Activated T-cell treated with anti-CD3 and anti-CD28 coated beads, Interleukin-2, amount 50 U/mL, for 4 hours (primary cell): Measurements from ENCODE around the gene SOX10. TPM values are rescaled to one million over a fixed set of nuclear protein-coding genes. Genes with fewer than 3 reads are reported as not detected.
"Not testable (repeated sequence)": the region's sequence is repeated elsewhere in the genome, so short reads cannot be mapped to it uniquely, and the experiment has no call there.

Source experiments
- ATAC-seq, 2 donors: fragments of 200-7000 bp; cut with Tn5 transposase; one replicate each; pipeline ENCODE4 v1.10.0; 2021
- DNase-seq: peaks from one replicate; pipeline ENCODE4 v3.0.0-alpha.2; 2020
- H3K27me3 Mint-ChIP-seq: one replicate; pipeline ENCODE4 v1.8.0; 2021; ENCODE audit warnings: low read depth, mixed read lengths
- H3K36me3 Mint-ChIP-seq: one replicate; pipeline ENCODE4 v1.8.0; 2022; ENCODE audit warnings: mixed read lengths; ENCODE audit not compliant: insufficient read depth
- H3K4me1 Mint-ChIP-seq: one replicate; pipeline ENCODE4 v1.8.0; 2021; ENCODE audit warnings: low read depth, mixed read lengths
- H3K4me3 Mint-ChIP-seq: one replicate; pipeline ENCODE4 v1.8.0; 2021; ENCODE audit warnings: mild to moderate bottlenecking, moderate library complexity, mixed read lengths
- H3K9me3 Mint-ChIP-seq: one replicate; pipeline ENCODE4 v1.8.0; 2021; ENCODE audit warnings: mixed read lengths
- total RNA-seq, 3 donors: library from RNA; stranded (reverse); gene quantifications; one replicate each; pipeline ENCODE4 v1.2.1, GENCODE V29; 2021

SOX10 gene
- total RNA-seq, 3 donors from 2014 or later = not detected

- no peak for ATAC-seq
- H3K4me1 Mint-ChIP-seq = no peaks in the 10 kb centered on the region
Measured at GRCh38 chr22:37982938-37983859, 1.2 kb downstream of the SOX10 start.

GRCh38 chr22:37982151-37982785 is 2.1 kb downstream of the SOX10 start:
- DNase-seq = no peak
- Mint-ChIP-seq H3K27me3 (no peaks in the 10 kb centered on the region), H3K36me3 (no peaks in the 10 kb centered on the region), H3K9me3 (no peaks in the 10 kb centered on the region), H3K4me3 (no peak overlapping the region), H3K4me1 (no peaks in the 10 kb centered on the region)
- ATAC-seq = no peak

More at GRCh38 chr22:37982938-37983859, 1.2 kb downstream of the SOX10 start:
- no peak for DNase-seq
- H3K9me3 Mint-ChIP-seq = no peaks in the 10 kb centered on the region
- H3K4me3 Mint-ChIP-seq = no peak overlapping the region
- H3K27me3 Mint-ChIP-seq = no peaks in the 10 kb centered on the region
- H3K36me3 Mint-ChIP-seq = no peaks in the 10 kb centered on the region

- ATAC-seq (no peak), DNase-seq (no peak)
- Mint-ChIP-seq H3K27me3 (no peaks in the 10 kb centered on the region), H3K36me3 (no peaks in the 10 kb centered on the region), H3K4me1 (no peaks in the 10 kb centered on the region), H3K9me3 (no peaks in the 10 kb centered on the region), H3K4me3 (no peak overlapping the region)
Measured at GRCh38 chr22:37981282-37982011, 2.9 kb downstream of the SOX10 start.

GRCh38 chr22:37979782-37980181 is 4.6 kb downstream of the SOX10 start:
- Mint-ChIP-seq H3K27me3 (no peaks in the 10 kb centered on the region), H3K9me3 (no peaks in the 10 kb centered on the region), H3K36me3 (peaks cover 2% of the 10 kb centered on the region), H3K4me3 (no peak overlapping the region), H3K4me1 (no peaks in the 10 kb centered on the region)
- ATAC-seq = no peak
- DNase-seq = no peak

GRCh38 chr22:37976547-37976946 is 7.8 kb downstream of the SOX10 start:
- no peak for DNase-seq
- H3K27me3 Mint-ChIP-seq = no peaks in the 10 kb centered on the region
- peaks cover 4% of the 10 kb centered on the region for H3K36me3 Mint-ChIP-seq
- H3K9me3 Mint-ChIP-seq = no peaks in the 10 kb centered on the region
- ATAC-seq = no peak
- H3K4me3 Mint-ChIP-seq = no peak overlapping the region
- H3K4me1 Mint-ChIP-seq = no peaks in the 10 kb centered on the region

- not testable (repeated sequence) for H3K4me3 Mint-ChIP-seq, ATAC-seq, H3K27me3 Mint-ChIP-seq, H3K36me3 Mint-ChIP-seq, H3K4me1 Mint-ChIP-seq, DNase-seq, H3K9me3 Mint-ChIP-seq
Measured at GRCh38 chr22:37976022-37976421, 8.3 kb downstream of the SOX10 start.

- H3K4me1 Mint-ChIP-seq = no peaks in the 10 kb centered on the region
- no peaks in the 10 kb centered on the region for H3K27me3 Mint-ChIP-seq
- DNase-seq (no peak), ATAC-seq (no peak)
- H3K4me3 Mint-ChIP-seq = no peak overlapping the region
- H3K36me3 Mint-ChIP-seq = peaks cover 4% of the 10 kb centered on the region
- no peaks in the 10 kb centered on the region for H3K9me3 Mint-ChIP-seq
Measured at GRCh38 chr22:37975153-37975552, 9.2 kb downstream of the SOX10 start.

- no peak for DNase-seq
- ATAC-seq = no peak
Measured at GRCh38 chr22:37973271-37974170, 10.8 kb downstream of the SOX10 start.

GRCh38 chr22:37972527-37972926 is 11.8 kb downstream of the SOX10 start:
- no peaks in the 10 kb centered on the region for H3K9me3 Mint-ChIP-seq
- no peaks in the 10 kb centered on the region for H3K4me1 Mint-ChIP-seq
- H3K27me3 Mint-ChIP-seq = no peaks in the 10 kb centered on the region
- H3K4me3 Mint-ChIP-seq = no peak overlapping the region
- no peak for ATAC-seq
- no peak for DNase-seq
- peaks cover 20% of the 10 kb centered on the region for H3K36me3 Mint-ChIP-seq

More at GRCh38 chr22:37973271-37974170, 10.8 kb downstream of the SOX10 start:
- Mint-ChIP-seq H3K9me3 (no peaks in the 10 kb centered on the region), H3K36me3 (peaks cover 13% of the 10 kb centered on the region), H3K27me3 (no peaks in the 10 kb centered on the region), H3K4me3 (no peak overlapping the region), H3K4me1 (no peaks in the 10 kb centered on the region)

GRCh38 chr22:37971475-37972434 is 12.6 kb downstream of the SOX10 start:
- peaks cover 25% of the 10 kb centered on the region for H3K36me3 Mint-ChIP-seq

GRCh38 chr22:37970864-37971263 is 13.5 kb downstream of the SOX10 start:
- no peak for DNase-seq
- Mint-ChIP-seq H3K4me1 (no peaks in the 10 kb centered on the region), H3K27me3 (no peaks in the 10 kb centered on the region), H3K4me3 (no peak overlapping the region), H3K9me3 (no peaks in the 10 kb centered on the region), H3K36me3 (peaks cover 28% of the 10 kb centered on the region)
- ATAC-seq = no peak

More at GRCh38 chr22:37971475-37972434, 12.6 kb downstream of the SOX10 start:
- H3K9me3 Mint-ChIP-seq = no peaks in the 10 kb centered on the region
- DNase-seq (no peak), ATAC-seq (no peak)
- H3K27me3 Mint-ChIP-seq = no peaks in the 10 kb centered on the region
- H3K4me3 Mint-ChIP-seq = no peak overlapping the region
- H3K4me1 Mint-ChIP-seq = no peaks in the 10 kb centered on the region

GRCh38 chr22:37968452-37969251 is 15.7 kb downstream of the SOX10 start:
- DNase-seq (no peak), ATAC-seq (no peak)
- Mint-ChIP-seq H3K4me1 (no peaks in the 10 kb centered on the region), H3K36me3 (peaks cover 29% of the 10 kb centered on the region), H3K9me3 (no peaks in the 10 kb centered on the region), H3K27me3 (no peaks in the 10 kb centered on the region), H3K4me3 (no peak overlapping the region)
